Neural cell (in vitro differentiated cells): ENCODE measurements around the gene DENND1A. TPM values are rescaled to one million over a fixed set of nuclear protein-coding genes. Genes with fewer than 3 reads are reported as not detected.

Experiments used
- H2AFZ ChIP-seq: fragments of 200-600, 300-800 bp; sonication (generic), shearing (Covaris generic); 2 replicates; pipeline ENCODE4 v1.6.0; 2014; ENCODE audit warnings: low read depth, mild to moderate bottlenecking, antibody characterized with exemption, low read length, moderate library complexity
- H3F3A ChIP-seq: fragments of 200-600 bp; shearing (Covaris generic); 2 replicates; pipeline ENCODE4 v1.6.1; 2016; ENCODE audit warnings: mild to moderate bottlenecking, moderate library complexity, mixed read lengths, antibody characterized with exemption, low read length; ENCODE audit not compliant: insufficient read depth, poor library complexity, severe bottlenecking
- H3K27ac ChIP-seq: fragments of 200-600, 300-800 bp; sonication (generic), shearing (Covaris generic); 2 replicates; pipeline ENCODE4 v1.5.1; 2014; ENCODE audit warnings: mild to moderate bottlenecking, low read length, moderate library complexity
- H3K27me3 ChIP-seq: fragments of 300-800, 200-600 bp; sonication (generic), shearing (Covaris generic); 2 replicates; pipeline ENCODE4 v1.6.0; 2014; ENCODE audit warnings: mild to moderate bottlenecking, low read depth, low read length, moderate library complexity; ENCODE audit not compliant: insufficient read depth
- H3K36me3 ChIP-seq: fragments of 300-800, 200-600 bp; sonication (generic), shearing (Covaris generic); 2 replicates; pipeline ENCODE4 v1.5.1; 2014; ENCODE audit warnings: mild to moderate bottlenecking, antibody characterized with exemption, low read length, moderate library complexity; ENCODE audit not compliant: insufficient read depth
- H3K4me2 ChIP-seq: fragments of 300-800, 200-600 bp; sonication (generic), shearing (Covaris generic); 2 replicates; pipeline ENCODE4 v1.6.0; 2014; ENCODE audit warnings: mild to moderate bottlenecking, low read length
- H3K4me3 ChIP-seq: fragments of 300-800, 200-600 bp; sonication (generic), shearing (Covaris generic); 2 replicates; pipeline ENCODE4 v1.5.1; 2014; ENCODE audit warnings: mild to moderate bottlenecking, low read length, moderate library complexity
- H3K79me2 ChIP-seq: fragments of 200-600 bp; shearing (Covaris generic); replicated peaks from 2 replicates; pipeline ENCODE4 v1.6.0; 2014; ENCODE audit warnings: mild to moderate bottlenecking, low read length, moderate library complexity; ENCODE audit not compliant: insufficient read depth
- H3K9ac ChIP-seq: fragments of 300-800, 200-600 bp; sonication (generic), shearing (Covaris generic); 2 replicates; pipeline ENCODE4 v1.6.1; 2016; ENCODE audit warnings: mild to moderate bottlenecking, low read length, mixed read lengths
- H3K9me2 ChIP-seq: fragments of 200-600 bp; shearing (Covaris generic); 2 replicates; pipeline ENCODE4 v1.6.1; 2016; ENCODE audit warnings: mild to moderate bottlenecking, low read length, mixed read lengths; ENCODE audit not compliant: insufficient read depth
- H3K9me3 ChIP-seq: fragments of 200-600, 300-800 bp; sonication (generic), shearing (Covaris generic); 2 replicates; pipeline ENCODE4 v1.6.1; 2016; ENCODE audit warnings: mild to moderate bottlenecking, mixed run types, low read length, moderate library complexity, mixed read lengths
- H4K20me1 ChIP-seq: fragments of 200-600 bp; shearing (Covaris generic); 2 replicates; pipeline ENCODE4 v1.6.1; 2016; ENCODE audit warnings: mild to moderate bottlenecking, mixed run types; ENCODE audit not compliant: insufficient read depth
- CTCF ChIP-seq: fragments of 450-650 bp; IDR thresholded peaks from 2 replicates; pipeline ENCODE4 v1.5.1; 2014; ENCODE audit warnings: antibody characterized with exemption, mild to moderate bottlenecking, moderate library complexity; ENCODE audit not compliant: poor library complexity, severe bottlenecking
- EP300 ChIP-seq: fragments of 450-650 bp; conservative IDR thresholded peaks from 2 replicates; pipeline ENCODE4 v1.6.1; 2014; ENCODE audit warnings: antibody characterized with exemption, mild to moderate bottlenecking, moderate library complexity; ENCODE audit not compliant: poor library complexity, severe bottlenecking
- EZH2 ChIP-seq: fragments of 200-600, 300-800 bp; shearing (Covaris generic), sonication (generic); IDR thresholded peaks from 2 replicates; pipeline ENCODE4 v1.6.1; 2014; ENCODE audit warnings: antibody characterized with exemption, low read length, borderline replicate concordance, mild to moderate bottlenecking; ENCODE audit not compliant: insufficient read depth, poor library complexity, severe bottlenecking
- MXI1 ChIP-seq: fragments of 450-650 bp; conservative IDR thresholded peaks from 2 replicates; pipeline ENCODE4 v1.6.1; 2014; ENCODE audit warnings: antibody characterized with exemption, mild to moderate bottlenecking; ENCODE audit not compliant: poor library complexity, severe bottlenecking
- POLR2AphosphoS5 ChIP-seq: IDR thresholded peaks from 2 replicates; pipeline ENCODE4 v1.6.1; 2012
- RAD21 ChIP-seq: fragments of 450-650 bp; conservative IDR thresholded peaks from 2 replicates; pipeline ENCODE4 v1.6.1; 2014; ENCODE audit warnings: antibody characterized with exemption, mild to moderate bottlenecking, moderate library complexity
- REST ChIP-seq: IDR thresholded peaks from 2 replicates; pipeline ENCODE4 v1.6.1; 2012; ENCODE audit warnings: borderline replicate concordance
- SMC3 ChIP-seq: fragments of 450-650 bp; conservative IDR thresholded peaks from 2 replicates; pipeline ENCODE4 v1.6.1; 2014; ENCODE audit warnings: antibody characterized with exemption, mild to moderate bottlenecking, moderate library complexity; ENCODE audit not compliant: poor library complexity
- TAF1 ChIP-seq: IDR thresholded peaks from 2 replicates; pipeline ENCODE4 v1.6.1; 2012; ENCODE audit warnings: low read depth
- polyA plus RNA-seq: library from polyadenylated mRNA; depleted of rRNA; stranded (reverse); fragments of >200 nt; gene quantifications from 2 replicates; pipeline ENCODE4 v1.2.3, GENCODE V29; 2014

DENND1A gene
- polyA plus RNA-seq, 1 donor from 2014 or later: 2.3 TPM

- Histone ChIP-seq H3K79me2 (no peaks in the 10 kb centered on the region), H3K4me3 (no peak overlapping the region), H4K20me1 (no peaks in the 10 kb centered on the region), H3F3A (no peaks in the 10 kb centered on the region), H3K9ac (no peak overlapping the region), H3K9me2 (no peaks in the 10 kb centered on the region), H3K27ac (no peak overlapping the region), H3K4me2 (no peak overlapping the region), H3K36me3 (no peaks in the 10 kb centered on the region), H2AFZ (no peak overlapping the region), H3K9me3 (no peaks in the 10 kb centered on the region), H3K27me3 (no peaks in the 10 kb centered on the region)
- TF ChIP-seq POLR2AphosphoS5 (no peak), MXI1 (no peak), EP300 (no peak), REST (no peak), SMC3 (no peak), EZH2 (no peak), TAF1 (no peak), CTCF (no peak), RAD21 (no peak)
These were observed 309.7 kb downstream of the DENND1A start for GRCh38 chr9:123620239-123620638.

- H2AFZ ChIP-seq: no peak overlapping the region
- no peaks in the 10 kb centered on the region for H3K9me3 ChIP-seq
- H3K79me2 ChIP-seq: no peaks in the 10 kb centered on the region
- H4K20me1 ChIP-seq: no peaks in the 10 kb centered on the region
- no peak overlapping the region for H3K9ac ChIP-seq
- TF ChIP-seq POLR2AphosphoS5: no peak
- no peak for TF ChIP-seq MXI1
- TF ChIP-seq EZH2: no peak
- TF ChIP-seq RAD21: no peak
- no peak for TF ChIP-seq REST
- TF ChIP-seq TAF1: no peak
- TF ChIP-seq EP300: no peak
- no peak for TF ChIP-seq CTCF
- TF ChIP-seq SMC3: no peak
- H3K36me3 ChIP-seq: no peaks in the 10 kb centered on the region
- no peaks in the 10 kb centered on the region for H3K27me3 ChIP-seq
- no peaks in the 10 kb centered on the region for H3K9me2 ChIP-seq
- no peak overlapping the region for H3K4me2 ChIP-seq
- no peak overlapping the region for H3K4me3 ChIP-seq
- H3F3A ChIP-seq: no peaks in the 10 kb centered on the region
- no peak overlapping the region for H3K27ac ChIP-seq
These were observed 311.8 kb downstream of the DENND1A start for GRCh38 chr9:123617952-123618678.
